D721Med (cell line): ENCODE data around the gene PADI3.

ENCODE experiments used
- DNase-seq: peaks from one replicate; pipeline ENCODE4 v3.0.0; 2011; ENCODE audit warnings: low spot score; ENCODE audit not compliant: insufficient read length
- FAIRE-seq: peaks from 2 replicates; lab custom pipeline; 2011; peaks lifted over from hg19 to GRCh38; lab: Jason Lieb, UNC
- CTCF ChIP-seq: IDR thresholded peaks from 2 replicates; pipeline ENCODE4 v1.5.1; 2012; ENCODE audit warnings: mild to moderate bottlenecking, control low read depth; ENCODE audit not compliant: insufficient read depth; ENCODE audit errors: missing control alignments

PADI3 gene

DNA sequence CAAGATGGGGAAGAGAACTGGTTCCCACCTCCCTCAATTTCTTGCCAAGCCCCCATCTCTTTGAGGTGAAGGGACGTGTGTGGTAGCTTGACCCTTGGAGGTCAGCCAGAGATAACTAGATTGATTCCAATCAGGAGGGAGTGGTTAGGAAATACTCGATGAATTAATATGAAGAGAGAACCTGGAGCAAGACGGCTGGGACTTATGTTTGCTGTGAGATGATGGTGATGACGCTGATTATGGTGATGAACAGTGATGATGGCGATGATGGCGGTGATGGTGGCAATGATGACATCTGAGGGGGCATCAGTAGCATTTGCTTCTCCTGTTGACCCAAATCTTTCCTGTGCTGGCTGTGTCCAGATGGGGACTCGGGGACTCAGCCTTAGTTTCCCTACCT lies 43.2 kb upstream of the PADI3 start:
- no peak for TF ChIP-seq CTCF
- DNase-seq (no peak), FAIRE-seq (no peak)

GRCh38 chr1:17206196-17206595 lies 42.7 kb upstream of the PADI3 start:
- FAIRE-seq (no peak), DNase-seq (no peak)
- no peak for TF ChIP-seq CTCF

GRCh38 chr1:17207046-17207445 lies 41.9 kb upstream of the PADI3 start:
- TF ChIP-seq CTCF, result no peak
- FAIRE-seq (no peak), DNase-seq (no peak)

DNA sequence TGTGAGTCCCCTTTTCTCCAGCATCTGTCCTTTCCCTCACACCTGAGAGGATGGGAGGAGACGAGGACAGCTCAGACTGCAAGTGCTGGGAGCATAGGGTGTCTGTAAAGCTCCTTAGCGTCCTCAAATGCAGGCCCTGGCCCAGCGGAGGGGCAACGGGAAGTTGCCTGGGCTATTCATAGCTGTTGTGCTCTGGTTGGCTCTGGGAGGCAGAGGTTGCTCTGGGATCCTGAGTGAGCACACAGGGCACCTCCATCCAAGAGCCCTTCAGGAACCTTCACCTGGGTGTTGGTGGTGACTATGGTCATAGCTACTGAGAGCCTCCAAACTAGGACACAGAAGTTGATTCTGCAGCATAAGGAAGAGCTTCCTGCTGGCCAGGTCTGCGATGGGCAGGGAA lies 41.4 kb upstream of the PADI3 start:
- FAIRE-seq (no peak), DNase-seq (no peak)
- TF ChIP-seq CTCF, result no peak

GRCh38 chr1:17207966-17208418 lies 40.9 kb upstream of the PADI3 start:
- no peak for TF ChIP-seq CTCF
- no peak for FAIRE-seq
- no peak for DNase-seq

- DNase-seq (no peak), FAIRE-seq (no peak)
- no peak for TF ChIP-seq CTCF
Observed at GRCh38 chr1:17208546-17208945, 40.4 kb upstream of the PADI3 start.

DNA sequence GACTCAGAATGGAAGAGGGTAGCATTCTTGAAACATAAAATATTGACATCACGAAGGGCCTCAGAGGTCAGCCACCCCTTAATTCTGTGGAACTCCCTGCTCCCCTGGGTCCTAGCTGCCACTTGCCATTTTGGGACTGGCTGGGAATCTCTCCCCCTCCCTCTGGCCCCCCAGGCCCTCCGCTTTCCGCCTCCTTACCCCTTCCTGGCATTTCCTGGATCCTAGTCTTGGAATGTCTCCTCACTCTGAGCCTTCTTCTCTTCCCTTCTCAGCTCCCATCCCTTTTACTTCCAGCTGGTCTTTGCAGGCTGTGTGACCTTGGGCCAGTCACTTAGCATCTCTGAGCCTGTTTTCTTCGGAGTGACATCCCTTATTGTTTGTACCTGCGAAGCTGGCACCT lies 39.5 kb upstream of the PADI3 start:
- TF ChIP-seq CTCF, result no peak
- FAIRE-seq, result no peak

More for the DNA sequence above, 39.5 kb upstream of the PADI3 start:
- DNase-seq, result no peak
